Vagina (tissue), 2 donors: Measurements from ENCODE around the gene FBXO38. TPM values are rescaled to one million over a fixed set of nuclear protein-coding genes. Genes with fewer than 3 reads are reported as not detected.
A peak's percentile ranks its signal among the peaks of the same experiment; 100 is the strongest.

ENCODE experiments used
- DNase-seq, 2 donors: peaks; one replicate each; pipeline ENCODE4 v3.0.0-alpha.2; 2017; ENCODE audit errors: extremely low spot score in 2 of 2
- H3K27ac ChIP-seq: fragments of 200-600 bp; sonication (generic); one replicate; pipeline ENCODE4 v1.5.1; 2019
- H3K27me3 ChIP-seq: fragments of 200-600 bp; sonication (generic); one replicate; pipeline ENCODE4 v1.5.1; 2019
- H3K36me3 ChIP-seq, 2 donors: fragments of 200-600 bp; sonication (generic); one replicate each; pipeline ENCODE4 v1.5.1; 2017 to 2019
- H3K4me1 ChIP-seq: fragments of 200-600 bp; sonication (generic); one replicate; pipeline ENCODE4 v1.5.1; 2019
- H3K4me3 ChIP-seq, 2 donors: fragments of 200-600 bp; sonication (generic); 1 replicate in 1 of 2; 2 replicates in 1 of 2; pipeline ENCODE4 v1.5.1; 2016 to 2019
- H3K9me3 ChIP-seq: fragments of 200-600 bp; sonication (generic); one replicate; pipeline ENCODE4 v1.5.1; 2019
- CTCF ChIP-seq, 3 experiments: fragments of 450-650 bp in 2 of 3; fragments of 200-600 bp in 1 of 3; sonication (generic) in 1 of 3; IDR thresholded peaks; one replicate each; pipeline ENCODE4 v1.5.1; 2017 to 2019; ENCODE audit warnings: antibody characterized with exemption in 3 of 3, mild to moderate bottlenecking in 2 of 3, moderate library complexity in 2 of 3
- POLR2A ChIP-seq, 2 donors: fragments of 450-650 bp; IDR thresholded peaks; one replicate each; pipeline ENCODE4 v1.6.1; 2017; ENCODE audit warnings: antibody characterized with exemption in 2 of 2, mild to moderate bottlenecking in 2 of 2, moderate library complexity in 2 of 2
- POLR2AphosphoS5 ChIP-seq, 2 donors: sonication (generic); formaldehyde crosslinking; IDR thresholded peaks; one replicate each; pipeline ENCODE4 v1.9.0; 2017; ENCODE audit warnings: antibody characterized with exemption in 2 of 2, mild to moderate bottlenecking in 2 of 2, low read depth in 1 of 2; ENCODE audit not compliant: insufficient read depth in 1 of 2
- intact Hi-C: fragments of 100-400 bp; cut with DNase I; formaldehyde crosslinking; loops from one replicate; pipeline ENCODE4 v1.15.1; 2023
- total RNA-seq: library from RNA; depleted of rRNA; stranded (reverse); fragments of >200 nt; gene quantifications from one replicate; pipeline ENCODE4 v1.2.3, GENCODE V29; 2016

FBXO38 gene
- total RNA-seq, 1 donor from 2014 or later = 40.3 TPM

- Histone ChIP-seq H3K4me3 (no peak overlapping the region), H3K4me1 (peaks cover 7% of the 10 kb centered on the region), H3K27ac (no peak overlapping the region), H3K36me3 (peaks cover 0 to 42% of the 10 kb centered on the region in 2 donors), H3K27me3 (no peaks in the 10 kb centered on the region), H3K9me3 (no peaks in the 10 kb centered on the region)
- intact Hi-C loops = no loop called here
- no peak for DNase-seq
- no peak for TF ChIP-seq CTCF (IDR thresholded peaks at IDR 0.05)
- TF ChIP-seq POLR2AphosphoS5 (IDR thresholded peaks at IDR 0.05; ENCODE audit: insufficient read depth in 1 of 2, low read depth in 1 of 2) = no peak
These were observed 14.3 kb downstream of the FBXO38 start for GRCh38 chr5:148397968-148398595.

- Histone ChIP-seq H3K4me3 (no peak overlapping the region), H3K36me3 (peaks cover 0 to 48% of the 10 kb centered on the region in 2 donors), H3K27ac (no peak overlapping the region), H3K4me1 (peaks cover under 1% of the 10 kb centered on the region), H3K27me3 (no peaks in the 10 kb centered on the region), H3K9me3 (no peaks in the 10 kb centered on the region)
- TF ChIP-seq POLR2A (IDR thresholded peaks at IDR 0.05) = no peak
- TF ChIP-seq CTCF (IDR thresholded peaks at IDR 0.05) = no peak
- no peak for TF ChIP-seq POLR2AphosphoS5 (IDR thresholded peaks at IDR 0.05; ENCODE audit: insufficient read depth in 1 of 2, low read depth in 1 of 2)
- DNase-seq = no peak
- intact Hi-C loops = no loop called here
These were observed 15.0 kb downstream of the FBXO38 start for GRCh38 chr5:148398698-148399121.

DNA sequence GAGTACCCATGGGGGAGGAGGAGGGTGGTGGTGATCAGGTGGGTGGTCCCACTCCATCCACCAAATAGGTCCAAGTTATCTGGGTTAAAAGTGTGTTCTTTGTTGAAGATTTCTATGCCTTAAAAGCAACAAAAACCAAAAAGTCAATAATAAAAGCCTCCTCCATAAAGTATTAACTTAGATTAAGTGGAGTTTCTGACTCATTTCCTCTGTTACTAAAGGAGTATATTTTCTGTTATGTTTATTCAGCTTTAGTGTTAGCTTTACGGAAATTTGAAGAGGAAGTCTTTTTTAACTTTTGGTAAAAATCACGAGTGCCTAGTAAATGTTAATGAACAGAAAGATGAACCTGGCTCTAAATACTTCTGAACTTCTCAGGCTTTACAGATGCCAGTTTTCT lies 17.8 kb downstream of the FBXO38 start:
- H3K4me1 ChIP-seq = no peaks in the 10 kb centered on the region
- DNase-seq = no peak
- intact Hi-C loops = no loop called here
- H3K4me3 ChIP-seq = no peak overlapping the region
- H3K36me3 ChIP-seq = peaks cover 0 to 47% of the 10 kb centered on the region in 2 donors
- no peaks in the 10 kb centered on the region for H3K9me3 ChIP-seq
- peak in 1 of 2 donors; percentile 32 for TF ChIP-seq POLR2AphosphoS5 (IDR thresholded peaks at IDR 0.05; ENCODE audit: insufficient read depth in 1 of 2, low read depth in 1 of 2)
- TF ChIP-seq POLR2A (IDR thresholded peaks at IDR 0.05) = no peak
- TF ChIP-seq CTCF (IDR thresholded peaks at IDR 0.05) = no peak
- H3K27ac ChIP-seq = peak overlapping the region; percentile 11
- H3K27me3 ChIP-seq = no peaks in the 10 kb centered on the region

- no peaks in the 10 kb centered on the region for H3K27me3 ChIP-seq
- H3K4me1 ChIP-seq = no peaks in the 10 kb centered on the region
- no peak for TF ChIP-seq POLR2A (IDR thresholded peaks at IDR 0.05)
- TF ChIP-seq POLR2AphosphoS5 (IDR thresholded peaks at IDR 0.05; ENCODE audit: insufficient read depth in 1 of 2, low read depth in 1 of 2) = no peak
- TF ChIP-seq CTCF (IDR thresholded peaks at IDR 0.05) = no peak
- intact Hi-C loops = no loop called here
- no peak overlapping the region for H3K4me3 ChIP-seq
- no peak overlapping the region for H3K27ac ChIP-seq
- peaks cover 0 to 59% of the 10 kb centered on the region in 2 donors for H3K36me3 ChIP-seq
- DNase-seq = no peak
- no peaks in the 10 kb centered on the region for H3K9me3 ChIP-seq
These were observed 19.6 kb downstream of the FBXO38 start for GRCh38 chr5:148403344-148403743.

DNA sequence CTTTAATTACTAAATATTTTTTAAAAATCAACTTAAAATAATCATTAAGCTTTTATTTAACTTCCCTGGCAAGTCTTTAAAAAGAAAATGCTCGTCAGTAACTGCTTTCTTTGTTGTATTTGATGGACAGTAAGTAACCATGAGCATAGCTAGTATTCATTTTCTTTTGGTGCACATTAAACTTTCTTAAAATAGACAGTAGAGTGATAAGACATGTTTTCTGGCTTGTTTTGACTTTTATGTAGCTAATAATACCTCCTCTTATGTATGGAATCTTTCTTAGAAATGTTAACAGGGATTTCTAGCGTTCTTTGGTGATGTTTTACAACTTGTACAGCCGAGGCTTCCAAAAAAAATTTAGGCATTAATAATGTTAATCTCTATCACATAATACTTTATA lies 22.6 kb downstream of the FBXO38 start:
- TF ChIP-seq POLR2A (IDR thresholded peaks at IDR 0.05) = no peak
- TF ChIP-seq POLR2AphosphoS5 (IDR thresholded peaks at IDR 0.05; ENCODE audit: insufficient read depth in 1 of 2, low read depth in 1 of 2) = no peak
- no peak for TF ChIP-seq CTCF (IDR thresholded peaks at IDR 0.05)
- peaks cover 0 to 77% of the 10 kb centered on the region in 2 donors for H3K36me3 ChIP-seq
- H3K27ac ChIP-seq = no peak overlapping the region

More for the DNA sequence above, 22.6 kb downstream of the FBXO38 start:
- intact Hi-C loops = no loop called here
- no peaks in the 10 kb centered on the region for H3K9me3 ChIP-seq
- no peaks in the 10 kb centered on the region for H3K4me1 ChIP-seq
- no peak overlapping the region for H3K4me3 ChIP-seq
- H3K27me3 ChIP-seq = no peaks in the 10 kb centered on the region
- no peak for DNase-seq
